ENCODE results near the gene SNRK.

Gene SNRK

GRCh38 chr3:43363621-43364266 lies 77.4 kb downstream of the SNRK start:
- no peak for TF ChIP-seq CTCF (IDR thresholded peaks at IDR 0.05)
- no peaks in the 10 kb centered on the region for H3K36me3 ChIP-seq (ENCODE audit: control insufficient read depth, insufficient read depth, low read length)
- H3K27me3 ChIP-seq (ENCODE audit: control insufficient read depth, insufficient read depth, low read length) = no peaks in the 10 kb centered on the region
- H3K9ac ChIP-seq = no peak overlapping the region
- no peaks in the 10 kb centered on the region for H3K4me1 ChIP-seq
- no peak overlapping the region for H3K4me3 ChIP-seq (ENCODE audit: low read depth, low read length)
- H3K9me3 ChIP-seq (ENCODE audit: control insufficient read depth, low read length) = no peaks in the 10 kb centered on the region
- H3K27ac ChIP-seq = no peak overlapping the region
- H2AFZ ChIP-seq = no peak overlapping the region
- H3K79me2 ChIP-seq = no peaks in the 10 kb centered on the region
- no peak overlapping the region for H3K4me2 ChIP-seq (ENCODE audit: low read length)

GRCh38 chr3:43364494-43364893 lies 78.2 kb downstream of the SNRK start:
- no peaks in the 10 kb centered on the region for H3K9me3 ChIP-seq (ENCODE audit: control insufficient read depth, low read length)
- H3K4me1 ChIP-seq = no peaks in the 10 kb centered on the region
- H3K27ac ChIP-seq = no peak overlapping the region
- no peaks in the 10 kb centered on the region for H3K27me3 ChIP-seq (ENCODE audit: control insufficient read depth, insufficient read depth, low read length)
- H2AFZ ChIP-seq = no peak overlapping the region
- no peaks in the 10 kb centered on the region for H3K79me2 ChIP-seq
- H3K4me2 ChIP-seq (ENCODE audit: low read length) = no peak overlapping the region
- no peak overlapping the region for H3K4me3 ChIP-seq (ENCODE audit: low read depth, low read length)
- no peaks in the 10 kb centered on the region for H3K36me3 ChIP-seq (ENCODE audit: control insufficient read depth, insufficient read depth, low read length)
- TF ChIP-seq CTCF (IDR thresholded peaks at IDR 0.05) = no peak
- H3K9ac ChIP-seq = no peak overlapping the region

DNA sequence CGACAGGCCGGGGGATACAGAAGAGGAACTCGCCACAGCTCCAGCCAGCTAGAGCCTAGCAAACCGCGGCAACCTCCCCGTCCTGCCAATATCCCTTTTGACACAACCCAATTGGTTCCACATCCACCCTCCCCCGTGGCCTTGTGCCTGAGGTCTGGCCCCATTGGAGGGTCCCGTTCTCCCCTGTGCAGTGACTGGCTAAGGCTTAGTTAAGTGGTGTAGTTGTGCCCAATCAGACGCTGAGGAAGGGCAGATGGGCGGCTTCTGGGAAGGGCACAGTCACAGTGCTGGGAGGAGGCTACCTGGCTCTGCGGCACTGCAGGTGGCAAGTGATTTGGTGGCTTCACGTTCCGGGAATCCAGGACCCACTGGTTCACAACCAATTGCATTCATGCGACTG lies 78.6 kb downstream of the SNRK start:
- Histone ChIP-seq H3K4me1 (no peaks in the 10 kb centered on the region), H3K4me3 (ENCODE audit: low read depth, low read length) (no peak overlapping the region), H2AFZ (no peak overlapping the region), H3K36me3 (ENCODE audit: control insufficient read depth, insufficient read depth, low read length) (no peaks in the 10 kb centered on the region), H3K9ac (no peak overlapping the region), H3K27me3 (ENCODE audit: control insufficient read depth, insufficient read depth, low read length) (no peaks in the 10 kb centered on the region), H3K9me3 (ENCODE audit: control insufficient read depth, low read length) (no peaks in the 10 kb centered on the region), H3K79me2 (no peaks in the 10 kb centered on the region), H3K27ac (no peak overlapping the region), H3K4me2 (ENCODE audit: low read length) (no peak overlapping the region)
- TF ChIP-seq CTCF (IDR thresholded peaks at IDR 0.05) = no peak

DNA sequence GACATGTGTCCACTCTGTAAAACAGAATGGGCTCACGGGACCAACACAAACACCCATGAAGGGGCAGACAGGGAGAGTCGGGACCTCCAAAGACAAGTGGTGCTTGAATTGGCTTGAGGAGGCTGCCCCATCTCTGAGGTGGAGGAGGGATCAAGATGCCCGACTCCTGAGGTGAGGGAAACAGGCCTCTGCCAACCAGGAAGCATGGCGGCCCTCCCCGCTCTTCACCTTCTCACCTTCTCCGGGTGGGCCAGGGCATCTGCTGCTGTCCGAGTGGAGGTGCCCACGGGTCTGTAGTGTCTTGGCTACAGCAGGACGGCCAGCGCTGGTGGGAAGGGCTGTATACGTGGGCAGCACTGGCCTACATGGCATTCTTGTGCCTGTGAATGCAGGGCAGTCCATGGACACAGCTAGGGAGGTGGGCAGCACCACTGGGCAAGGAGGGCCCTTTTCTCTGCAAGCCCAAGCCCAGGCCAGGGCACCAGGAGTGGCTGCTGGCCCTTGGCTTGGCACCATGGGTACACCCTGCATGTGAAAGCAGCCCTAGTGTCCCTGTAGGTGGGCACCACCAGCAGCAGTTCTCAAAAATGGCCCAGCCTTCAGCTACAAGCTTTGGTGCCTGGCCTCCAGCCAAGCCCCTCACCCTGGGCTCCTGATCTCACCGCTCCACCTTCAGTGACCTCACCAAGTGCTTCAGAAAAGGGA lies 79.4 kb downstream of the SNRK start:
- Histone ChIP-seq H3K79me2 (no peaks in the 10 kb centered on the region), H3K36me3 (ENCODE audit: control insufficient read depth, insufficient read depth, low read length) (no peaks in the 10 kb centered on the region), H3K27ac (no peak overlapping the region), H3K4me1 (no peaks in the 10 kb centered on the region), H3K9ac (no peak overlapping the region), H3K27me3 (ENCODE audit: control insufficient read depth, insufficient read depth, low read length) (no peaks in the 10 kb centered on the region), H2AFZ (no peak overlapping the region), H3K4me2 (ENCODE audit: low read length) (no peak overlapping the region), H3K4me3 (ENCODE audit: low read depth, low read length) (no peak overlapping the region), H3K9me3 (ENCODE audit: control insufficient read depth, low read length) (no peaks in the 10 kb centered on the region)
- no peak for TF ChIP-seq CTCF (IDR thresholded peaks at IDR 0.05)

- no peaks in the 10 kb centered on the region for H3K9me3 ChIP-seq (ENCODE audit: control insufficient read depth, low read length)
- H3K4me2 ChIP-seq (ENCODE audit: low read length) = no peak overlapping the region
- no peaks in the 10 kb centered on the region for H3K79me2 ChIP-seq
- H3K4me3 ChIP-seq (ENCODE audit: low read depth, low read length) = no peak overlapping the region
- no peaks in the 10 kb centered on the region for H3K36me3 ChIP-seq (ENCODE audit: control insufficient read depth, insufficient read depth, low read length)
- no peak overlapping the region for H2AFZ ChIP-seq
- H3K27me3 ChIP-seq (ENCODE audit: control insufficient read depth, insufficient read depth, low read length) = no peaks in the 10 kb centered on the region
- H3K4me1 ChIP-seq = no peaks in the 10 kb centered on the region
- no peak overlapping the region for H3K27ac ChIP-seq
- no peak overlapping the region for H3K9ac ChIP-seq
- no peak for TF ChIP-seq CTCF (IDR thresholded peaks at IDR 0.05)
Measured at GRCh38 chr3:43366481-43366880, 80.1 kb downstream of the SNRK start.

Measured in parathyroid adenoma (tissue), 2 donors.